GM18519 (cell line): ENCODE data around the gene AKIP1.
"Not testable (repeated sequence)": the region's sequence is repeated elsewhere in the genome, so short reads cannot be mapped to it uniquely, and the experiment has no call there.

Experiments
- ATAC-seq: cut with Tn5 transposase; IDR thresholded peaks from one replicate; pipeline ENCODE4 v1.9.1; 2021; ENCODE audit warnings: mild to moderate bottlenecking, moderate library complexity; ENCODE audit not compliant: unreplicated experiment, low FRiP score

The AKIP1 gene

DNA sequence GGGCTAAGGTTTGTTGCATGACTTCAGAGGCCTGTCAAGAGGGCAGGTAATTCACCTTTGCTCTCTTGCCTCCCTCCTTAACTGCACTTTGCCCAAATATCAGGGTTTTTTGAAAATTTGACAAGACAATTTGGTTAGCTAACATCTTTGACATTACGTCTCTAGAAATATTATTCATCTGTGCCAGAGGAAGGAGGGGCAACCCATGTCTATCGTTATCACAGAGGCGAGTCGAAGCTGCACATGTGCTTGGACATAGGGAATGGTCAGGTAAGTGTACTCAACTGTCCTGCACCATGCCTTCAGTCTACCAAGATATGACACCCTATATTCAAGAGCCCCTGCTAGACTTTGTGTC, 3.7 kb downstream of the AKIP1 start:
- ATAC-seq: no peak

DNA sequence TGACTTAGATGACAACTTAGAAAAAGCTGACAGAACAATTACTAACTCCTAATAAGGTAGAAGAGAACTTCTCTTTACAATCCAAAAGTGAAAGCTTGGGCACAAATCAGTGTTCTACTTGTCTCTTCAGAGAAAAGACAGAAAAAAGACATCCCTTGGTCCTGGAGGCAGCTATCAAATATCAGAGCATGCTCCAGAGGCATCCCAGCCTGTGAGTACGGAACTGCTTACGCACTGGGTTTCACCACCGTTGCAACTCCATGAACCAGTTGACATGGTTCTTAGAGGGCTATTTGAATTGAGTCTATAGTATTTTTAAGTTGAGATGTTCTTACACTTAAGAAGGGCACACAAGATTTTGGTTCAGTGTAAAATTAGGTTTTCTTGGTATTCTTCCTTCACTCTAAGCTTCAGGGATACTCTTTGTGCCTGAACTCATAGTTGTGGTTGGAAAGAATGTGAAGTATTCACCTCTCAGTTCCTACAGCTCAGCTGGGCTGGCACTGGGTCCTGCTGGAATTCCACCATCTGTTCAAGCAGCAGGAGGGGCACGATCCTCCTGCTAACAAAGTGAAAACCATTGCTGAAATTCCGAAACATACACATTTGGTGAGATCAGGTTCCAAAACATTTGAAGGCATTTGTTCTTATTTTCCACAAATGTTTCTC, 6.3 kb downstream of the AKIP1 start:
- ATAC-seq: no peak

DNA sequence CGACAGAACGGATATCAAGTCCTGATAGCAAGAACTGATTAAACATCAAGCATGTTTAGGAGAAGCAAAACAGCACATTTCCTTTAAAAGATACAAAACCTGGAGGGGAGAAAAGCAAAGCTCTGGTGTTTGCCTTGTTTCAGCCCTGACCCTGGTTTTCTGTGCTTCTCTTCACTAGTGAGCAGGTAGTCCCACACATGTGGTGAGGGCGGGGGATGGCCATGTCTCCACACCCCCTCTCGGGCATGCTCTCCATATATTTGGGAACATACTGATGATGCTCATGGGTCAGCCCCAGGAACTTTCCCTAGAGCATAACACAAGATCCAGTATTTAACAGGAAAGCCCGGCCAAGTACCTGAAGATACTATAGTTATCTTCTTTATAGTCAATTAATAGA, 11.7 kb downstream of the AKIP1 start:
- ATAC-seq: no peak

DNA sequence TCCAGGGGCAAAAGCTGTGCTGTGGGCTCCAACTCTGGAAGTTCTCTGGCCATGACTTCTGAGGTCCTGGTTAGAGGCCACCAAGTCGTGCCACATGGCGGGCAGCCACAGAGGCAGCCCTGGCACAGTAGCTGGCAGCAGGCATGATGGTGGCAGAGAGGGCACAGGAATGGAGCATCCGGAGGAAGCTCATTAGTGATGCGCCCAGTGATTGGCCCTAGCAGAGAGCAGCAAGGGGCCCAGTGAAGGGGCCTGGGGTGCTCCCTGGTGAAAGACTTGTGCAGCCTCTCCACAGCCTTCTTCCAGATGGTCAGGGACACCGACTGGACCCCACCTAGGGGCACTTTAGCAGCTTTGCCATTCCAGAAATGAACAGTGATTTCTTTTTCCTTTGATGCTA, 14.7 kb downstream of the AKIP1 start:
- no peak for ATAC-seq

DNA sequence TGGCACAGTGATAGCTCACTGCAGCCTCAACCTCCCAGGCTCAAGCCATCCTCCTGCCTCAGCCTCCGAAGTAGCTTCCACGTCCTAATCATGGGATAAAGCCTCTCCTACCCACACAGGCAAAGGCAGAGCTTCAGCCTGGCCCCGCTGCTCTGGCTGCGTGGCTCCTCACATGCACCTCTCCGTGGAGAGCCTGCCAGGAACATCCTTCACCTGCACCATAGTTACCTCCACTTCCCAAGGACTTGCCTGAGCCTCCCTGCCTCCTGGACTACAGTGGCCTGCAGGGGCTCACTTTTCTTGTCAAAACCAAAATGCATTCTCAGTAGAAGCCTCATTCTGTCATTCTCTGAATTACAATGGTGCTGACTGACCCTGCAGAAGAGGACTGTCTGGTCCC, 15.2 kb downstream of the AKIP1 start:
- no peak for ATAC-seq

DNA sequence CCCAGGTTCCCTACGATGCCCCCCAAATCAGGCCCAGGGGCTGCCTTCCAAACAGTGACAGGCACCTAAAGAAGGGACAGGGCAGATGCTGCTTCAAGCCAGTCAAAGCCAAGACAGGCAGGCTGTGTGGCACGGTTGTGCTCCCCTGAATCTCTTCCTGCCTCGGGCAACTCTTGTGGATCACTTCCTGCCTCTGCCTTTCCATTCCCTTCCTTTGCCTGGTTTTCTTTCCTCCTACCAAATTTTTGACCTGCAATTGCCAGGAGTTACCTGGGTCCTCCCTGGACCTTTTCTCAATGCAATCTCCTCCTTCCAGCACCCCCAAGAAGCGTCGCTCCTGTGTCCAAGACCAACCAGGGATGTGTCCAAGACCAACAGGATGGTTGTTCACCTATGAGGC, 16.2 kb downstream of the AKIP1 start:
- ATAC-seq: no peak

DNA sequence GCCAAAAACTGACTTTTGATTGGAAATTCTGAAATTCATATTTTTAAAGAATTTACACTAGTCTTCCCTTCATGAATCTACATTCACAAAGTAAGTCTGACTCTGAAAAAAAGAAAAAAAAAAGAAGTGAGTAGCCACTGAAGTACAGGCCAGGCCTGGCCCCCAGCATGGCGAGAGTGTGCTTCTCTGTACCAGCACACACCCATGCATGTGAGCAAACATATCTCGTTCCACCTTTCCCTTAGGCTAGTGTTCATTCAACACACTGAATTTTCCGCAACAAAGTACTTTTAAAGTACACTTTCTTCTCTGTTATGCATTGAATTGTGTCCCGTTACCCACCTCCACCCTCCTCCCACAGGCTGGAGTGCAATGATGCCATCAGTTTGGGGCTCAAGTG, 17.2 kb downstream of the AKIP1 start:
- ATAC-seq: no peak

DNA sequence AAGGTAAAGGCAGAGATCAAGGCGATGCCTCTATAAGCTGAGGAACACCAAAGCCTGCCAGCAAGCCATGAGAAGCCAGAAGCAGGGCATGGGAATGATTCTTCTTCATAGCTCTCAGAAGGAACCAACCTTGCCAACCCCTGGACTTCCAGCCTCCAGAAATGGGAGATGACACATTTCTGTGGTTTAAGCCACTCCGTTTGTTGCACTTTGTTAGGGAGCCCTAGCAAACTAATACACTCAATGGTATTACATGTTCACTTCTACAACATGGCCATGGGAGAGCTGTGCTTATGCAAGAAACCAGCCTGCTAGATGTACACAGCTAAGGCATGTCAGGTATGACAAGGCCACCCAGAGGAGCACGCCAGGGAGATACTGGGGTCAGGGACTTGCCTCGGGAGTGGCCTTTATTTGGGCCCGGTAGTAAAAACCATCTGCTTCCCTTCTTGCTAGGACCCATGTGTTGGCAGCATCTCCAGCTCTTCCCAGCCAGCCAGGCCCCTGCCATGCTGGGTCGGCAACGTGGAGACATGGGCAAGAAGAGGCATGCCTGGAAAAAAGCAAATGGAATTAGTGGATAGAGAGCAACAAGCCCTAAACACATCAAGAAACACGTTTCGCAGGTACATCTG, 18.1 kb downstream of the AKIP1 start:
- no peak for ATAC-seq

DNA sequence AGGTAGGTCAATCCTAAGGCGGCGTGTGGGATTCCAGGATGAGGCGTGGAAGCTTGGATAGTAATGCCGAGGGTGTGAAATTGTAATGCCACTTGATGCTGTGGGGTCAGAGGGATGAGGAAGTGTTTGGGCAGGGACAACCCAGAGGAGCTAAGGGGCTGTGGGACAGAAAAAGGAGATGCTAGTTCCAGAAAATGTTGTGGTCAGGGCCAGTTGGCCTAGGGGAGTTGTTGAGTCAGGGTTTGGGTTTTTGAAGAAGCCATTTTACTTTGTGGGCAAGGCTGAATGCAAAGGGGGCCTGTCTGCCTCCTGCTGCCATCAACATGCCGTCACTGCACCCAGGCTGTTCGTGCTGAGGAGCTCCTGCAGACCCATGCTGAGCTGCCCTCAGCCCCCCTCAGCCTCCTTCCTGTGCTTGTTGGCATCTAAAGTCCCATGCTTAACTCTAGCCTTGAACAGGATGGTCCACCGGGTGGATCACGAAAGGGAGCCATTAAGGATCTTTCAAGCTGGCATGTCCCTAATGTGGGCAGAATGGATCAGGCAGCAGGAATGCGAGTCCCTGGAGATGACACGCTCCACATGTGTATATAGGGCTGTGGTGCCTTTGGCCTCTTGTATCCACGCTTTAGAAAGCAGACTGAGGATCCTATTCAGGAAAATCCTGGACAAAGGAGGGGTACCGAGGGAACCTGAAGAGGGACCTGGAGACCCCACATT, 19.6 kb downstream of the AKIP1 start:
- no peak for ATAC-seq

DNA sequence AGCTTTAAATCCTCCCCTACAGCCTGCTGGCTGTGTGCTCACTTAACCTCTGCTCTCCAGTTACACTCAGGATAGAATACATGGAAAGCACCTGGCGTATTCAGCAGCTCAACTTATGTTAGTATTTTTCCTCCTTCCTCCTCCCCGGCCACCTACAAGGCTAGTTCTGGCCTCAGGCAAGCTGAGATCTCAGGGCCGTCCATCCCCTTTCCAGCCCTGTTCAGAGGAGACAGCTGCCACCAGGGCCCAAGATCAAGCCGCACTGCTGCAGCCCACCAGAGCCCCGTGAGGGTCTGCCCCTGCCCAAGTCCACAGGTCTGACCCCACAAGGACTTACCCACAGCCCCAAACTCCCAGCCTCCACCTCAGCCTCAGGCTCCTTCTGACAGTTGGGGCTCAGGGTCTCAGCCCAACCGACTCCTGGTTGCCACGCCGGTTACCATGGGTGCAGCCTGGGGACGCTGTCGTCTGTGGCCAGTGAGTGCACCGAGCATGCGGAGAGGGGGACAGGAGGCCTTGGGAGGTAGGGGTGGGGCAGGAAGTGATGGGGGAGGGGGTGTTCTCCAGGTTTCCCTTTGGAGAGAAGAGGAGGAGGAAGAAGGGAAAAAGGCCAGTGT, 21.7 kb downstream of the AKIP1 start, which contains the start of gene C11orf16:
Gene C11orf16 (minus strand): TSS at position 384 of the 617 bp plus-strand sequence. CDS start 639 bp downstream, outside the sequence.
- no peak for ATAC-seq

DNA sequence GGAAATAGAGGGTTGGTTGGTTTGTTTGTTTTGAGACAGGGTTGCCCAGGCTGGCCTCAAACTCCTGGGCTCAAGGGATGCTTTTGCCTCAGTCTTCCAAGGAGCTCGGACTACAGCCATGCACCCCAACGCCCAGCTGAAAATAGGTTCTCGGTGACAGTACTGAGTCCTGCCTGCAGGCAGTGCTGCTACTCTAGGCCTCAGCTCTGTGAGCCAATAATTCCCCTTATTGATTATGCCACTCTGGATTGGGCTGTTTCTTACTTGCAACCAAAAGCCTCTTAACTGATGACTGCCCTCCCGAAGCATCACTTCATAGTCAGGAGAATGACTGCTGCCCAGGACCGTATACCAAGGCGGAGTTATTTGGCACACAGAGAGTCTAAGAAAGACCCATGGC, 22.9 kb downstream of the AKIP1 start:
- no peak for ATAC-seq

DNA sequence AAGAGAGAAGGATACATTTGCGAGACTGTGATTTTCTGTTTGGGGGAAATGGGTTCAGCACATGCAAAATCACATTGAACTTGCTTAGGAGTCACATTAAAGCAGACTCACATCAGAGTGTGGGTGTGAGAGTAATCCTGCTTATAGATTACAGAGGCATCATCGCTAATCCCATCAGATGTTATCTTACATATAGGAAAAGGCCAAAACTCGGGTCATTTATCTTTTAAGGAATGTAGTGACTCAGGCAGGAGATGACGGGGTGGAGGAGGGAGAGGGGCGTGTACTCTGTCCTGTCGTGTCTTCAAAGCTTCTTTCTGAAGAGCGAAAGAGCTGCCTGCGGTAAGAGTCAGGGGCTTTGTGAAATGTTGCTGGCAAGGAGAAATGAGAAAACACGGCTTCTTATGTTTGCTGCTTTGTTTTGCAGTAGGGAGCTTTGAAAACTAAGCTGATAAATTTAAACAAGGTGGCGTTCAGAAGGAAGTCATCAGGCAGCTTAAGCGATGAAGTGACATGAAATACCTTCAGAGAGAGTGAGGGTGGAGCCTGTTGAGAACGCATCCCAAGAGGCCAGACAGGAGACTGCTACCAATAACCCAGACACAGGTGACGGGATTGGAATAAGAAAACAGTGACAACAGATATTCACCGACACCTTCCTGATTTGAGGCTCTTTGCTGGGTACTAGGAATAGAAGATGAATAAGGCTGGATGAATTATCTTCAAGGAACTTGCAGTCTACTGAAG, 23.9 kb downstream of the AKIP1 start:
- no peak for ATAC-seq

DNA sequence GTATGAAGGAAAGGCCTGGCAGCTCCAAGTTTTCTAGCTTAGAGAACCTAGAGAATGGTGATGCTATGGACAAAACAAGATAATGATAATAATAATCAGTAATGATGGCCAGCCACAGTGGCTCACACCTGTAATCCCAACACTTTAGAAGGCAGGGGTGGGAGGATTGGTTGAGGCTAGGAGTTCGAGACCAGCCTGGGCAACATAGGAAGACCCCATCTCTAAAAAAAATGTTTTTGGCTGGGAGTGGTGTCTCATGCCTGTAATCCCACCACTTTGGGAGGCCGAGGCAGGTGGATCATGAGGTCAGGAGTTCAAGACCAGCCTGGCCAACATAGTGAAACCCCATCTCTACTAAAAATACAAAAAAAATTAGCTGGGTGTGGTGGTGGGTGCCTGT, 24.8 kb downstream of the AKIP1 start:
- not testable (repeated sequence) for ATAC-seq

DNA sequence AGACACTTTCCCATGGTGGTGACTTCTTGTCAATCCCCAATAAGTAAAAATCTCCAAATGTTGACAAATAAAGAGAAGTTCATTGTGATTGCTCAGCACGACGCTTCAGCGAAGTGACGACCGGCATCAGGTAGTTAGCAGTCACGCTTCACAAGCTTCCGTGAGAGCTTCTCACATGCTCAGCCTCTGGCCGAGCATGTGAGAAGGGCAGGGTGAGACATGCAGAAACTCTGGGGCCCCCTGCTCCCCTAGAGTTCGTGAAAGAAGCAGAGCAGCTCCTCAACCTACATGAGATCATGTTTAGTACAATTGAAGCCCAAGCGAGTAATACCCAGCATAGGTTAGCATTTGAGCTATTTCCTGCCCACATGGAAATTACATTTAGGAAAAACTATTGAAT, 26.2 kb downstream of the AKIP1 start:
- ATAC-seq: no peak

DNA sequence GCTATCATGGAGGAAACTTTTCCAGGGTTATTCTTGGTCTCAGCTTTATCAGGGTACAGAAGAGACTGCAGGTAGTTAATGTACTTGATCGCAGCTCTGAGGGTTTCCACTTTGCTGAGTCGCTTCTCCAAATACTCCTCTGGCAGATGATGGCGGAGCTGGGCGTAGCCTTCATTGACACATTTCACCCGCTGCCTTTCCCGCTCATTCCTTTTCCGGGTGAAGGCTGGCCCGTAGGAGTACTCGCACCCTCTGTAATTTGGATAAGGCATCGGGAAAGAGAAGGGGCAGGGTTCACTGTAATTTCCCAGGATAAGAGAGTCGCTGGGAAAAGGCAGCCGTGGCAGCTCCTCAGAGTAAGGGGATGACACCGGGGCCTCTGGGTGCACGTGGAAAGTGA, 26.7 kb downstream of the AKIP1 start:
- ATAC-seq: no peak

DNA sequence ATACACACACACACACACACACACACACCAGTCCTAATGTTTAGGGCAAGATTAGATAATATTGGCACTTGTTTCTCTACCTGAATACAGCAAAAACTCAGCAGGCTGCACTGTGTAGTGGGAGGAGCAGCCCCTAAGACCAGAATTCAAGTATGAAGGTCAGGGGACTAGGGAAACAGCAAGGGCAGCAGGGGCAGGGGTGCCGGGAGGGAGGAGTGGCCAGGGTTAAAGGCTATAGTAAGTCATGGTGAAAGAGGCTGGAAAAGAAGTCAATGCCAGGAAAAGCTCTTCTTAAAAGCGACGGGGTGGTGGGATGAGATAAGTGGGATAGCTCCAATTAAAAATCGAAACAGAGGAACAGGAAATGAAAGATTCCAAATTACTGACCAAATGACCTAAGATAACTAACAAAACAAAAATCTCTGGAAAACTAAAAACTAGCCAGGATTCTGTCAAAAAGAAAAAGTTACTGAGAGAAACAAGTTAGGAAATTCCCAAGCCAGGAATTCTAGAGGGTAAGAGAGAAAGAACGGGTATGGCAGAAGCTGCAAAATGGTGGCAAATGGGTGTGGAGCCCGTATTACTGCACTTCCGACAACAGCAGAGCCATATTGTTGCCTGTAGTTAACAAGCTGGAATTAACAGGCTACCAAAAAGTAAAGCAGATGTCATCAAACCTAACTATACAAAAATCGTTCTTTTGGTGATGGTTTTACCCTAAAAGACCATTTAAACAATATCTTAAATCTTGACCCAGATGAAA, 30.5 kb downstream of the AKIP1 start:
- no peak for ATAC-seq

DNA sequence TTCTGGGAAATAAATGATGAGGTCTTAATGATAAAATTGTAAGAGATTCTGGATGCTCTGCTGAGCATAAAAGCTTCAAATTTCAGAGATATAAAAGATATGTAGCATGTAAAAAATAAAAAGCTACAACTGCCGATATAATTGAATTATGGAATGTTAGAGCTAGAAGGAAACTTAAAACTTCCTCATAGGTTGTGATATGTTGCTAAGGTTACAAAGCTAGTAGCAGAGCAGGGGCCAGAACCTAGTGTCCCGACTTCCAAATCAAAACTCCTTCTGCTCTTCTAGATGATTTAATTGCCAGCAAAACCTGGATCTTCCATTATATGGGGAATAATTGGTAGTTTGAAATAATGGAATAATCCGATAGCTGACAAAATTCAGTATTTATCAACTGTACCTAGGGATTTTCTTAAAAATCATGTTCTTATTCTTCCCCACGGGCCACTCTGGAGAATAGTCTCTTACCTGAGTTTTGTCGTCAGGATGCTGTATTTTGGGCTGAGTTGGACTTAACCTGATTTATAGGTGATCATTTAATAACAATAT, 31.6 kb downstream of the AKIP1 start, which contains the start of gene ASCL3:
Gene ASCL3 (minus strand): TSS at position 499 of the 549 bp plus-strand sequence. CDS start 4,855 bp downstream, outside the sequence.
- no peak for ATAC-seq

DNA sequence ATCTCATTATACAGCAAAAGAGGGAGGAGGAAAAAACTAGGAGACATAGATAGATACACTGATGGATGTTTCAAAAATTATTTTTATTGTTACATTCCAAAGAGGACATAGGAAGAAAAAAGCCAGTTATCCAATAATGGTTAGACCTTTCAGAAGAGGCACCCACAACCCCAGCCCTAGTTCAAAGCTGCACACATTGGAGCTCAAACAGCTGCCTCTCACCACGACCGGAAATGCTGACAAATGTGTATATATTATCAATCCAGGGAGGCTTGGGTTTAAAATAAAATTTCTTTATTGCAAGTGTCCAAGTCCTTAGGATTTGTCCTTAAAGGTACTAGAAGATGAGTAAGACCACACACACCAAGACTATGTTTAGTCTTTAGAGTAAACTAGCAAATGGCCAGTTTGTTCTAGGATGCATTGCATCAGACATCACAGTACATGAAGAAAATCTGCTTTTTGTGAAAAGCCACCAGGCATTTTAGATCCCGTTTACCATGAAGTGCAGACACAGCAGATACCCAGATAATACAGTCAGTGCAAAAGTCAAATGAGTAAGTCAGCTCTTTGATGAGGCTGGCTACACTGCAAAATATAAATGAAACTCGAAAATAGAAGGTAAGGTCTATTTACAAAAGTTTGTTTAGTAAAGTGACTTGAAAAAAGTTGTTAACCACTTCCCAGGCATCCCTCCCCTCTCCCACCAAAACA, 36.4 kb downstream of the AKIP1 start:
- no peak for ATAC-seq

DNA sequence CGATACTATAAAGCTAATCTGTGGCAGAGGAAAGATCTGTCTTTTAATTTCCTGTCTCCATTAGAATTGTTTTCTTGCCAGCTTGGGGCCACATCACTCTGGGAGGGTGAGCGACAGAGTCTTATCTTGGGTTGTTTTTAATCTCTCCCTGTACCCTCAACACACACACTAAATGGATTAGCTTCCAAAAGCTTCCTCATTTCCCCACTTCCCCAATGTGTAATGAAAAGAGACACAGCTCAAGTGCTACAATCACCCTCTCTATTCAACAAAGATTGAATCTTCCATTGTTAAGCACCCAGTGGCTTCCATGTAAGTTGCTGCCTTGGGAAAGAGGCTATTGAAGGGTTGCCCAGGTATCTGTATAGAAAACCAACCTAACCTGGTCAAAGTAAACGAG, 37.9 kb downstream of the AKIP1 start:
- no peak for ATAC-seq
